ENCODE measurements around the gene C16orf89.

Gene C16orf89

DNA sequence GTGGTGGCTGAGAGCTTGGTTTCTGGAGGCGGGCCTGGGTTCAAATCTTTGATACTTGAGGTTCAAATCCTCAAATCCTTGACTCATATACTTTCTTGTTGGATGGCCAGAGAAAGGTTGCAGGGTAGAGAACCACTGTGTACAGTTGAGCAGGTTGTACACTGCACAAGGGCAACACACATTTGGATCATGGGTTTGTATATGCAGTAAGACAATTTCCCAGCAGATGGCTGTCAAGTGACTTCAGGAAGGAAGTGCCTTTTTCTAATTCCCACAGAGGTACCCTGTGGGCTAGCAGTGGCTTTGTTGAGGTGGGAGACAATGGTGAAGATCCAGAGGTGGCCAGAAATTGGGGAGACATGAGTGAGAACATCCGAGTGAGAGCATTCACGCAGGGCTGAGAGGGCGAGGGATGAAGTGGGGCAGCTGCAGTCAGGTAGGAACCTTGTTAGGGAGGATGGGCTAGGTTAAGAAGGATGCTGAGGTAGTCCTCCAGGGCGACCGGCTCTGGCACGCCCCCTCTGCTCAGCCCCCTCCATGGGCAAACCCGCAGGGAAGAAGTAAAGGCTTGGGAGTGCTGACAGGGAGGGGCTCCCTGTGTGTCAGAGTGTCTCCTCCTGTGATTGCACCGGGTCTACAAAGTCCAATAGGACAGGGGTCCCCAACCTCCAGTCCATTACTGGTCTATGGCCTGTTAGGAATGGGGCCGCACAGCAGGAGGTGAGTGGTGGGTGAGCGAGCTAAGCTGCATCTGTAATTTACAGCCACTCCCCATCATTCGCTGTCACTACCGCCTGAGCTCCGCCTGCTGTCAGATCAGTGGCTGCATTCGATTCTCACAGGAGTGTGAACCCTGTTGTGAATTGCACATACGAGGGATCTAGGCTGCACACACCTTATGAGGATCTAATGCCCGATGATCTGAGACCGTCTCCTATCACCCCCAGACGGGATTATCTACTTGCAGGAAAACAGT is 2.7 kb downstream of the C16orf89 start:
- TF ChIP-seq, protein P1, sequence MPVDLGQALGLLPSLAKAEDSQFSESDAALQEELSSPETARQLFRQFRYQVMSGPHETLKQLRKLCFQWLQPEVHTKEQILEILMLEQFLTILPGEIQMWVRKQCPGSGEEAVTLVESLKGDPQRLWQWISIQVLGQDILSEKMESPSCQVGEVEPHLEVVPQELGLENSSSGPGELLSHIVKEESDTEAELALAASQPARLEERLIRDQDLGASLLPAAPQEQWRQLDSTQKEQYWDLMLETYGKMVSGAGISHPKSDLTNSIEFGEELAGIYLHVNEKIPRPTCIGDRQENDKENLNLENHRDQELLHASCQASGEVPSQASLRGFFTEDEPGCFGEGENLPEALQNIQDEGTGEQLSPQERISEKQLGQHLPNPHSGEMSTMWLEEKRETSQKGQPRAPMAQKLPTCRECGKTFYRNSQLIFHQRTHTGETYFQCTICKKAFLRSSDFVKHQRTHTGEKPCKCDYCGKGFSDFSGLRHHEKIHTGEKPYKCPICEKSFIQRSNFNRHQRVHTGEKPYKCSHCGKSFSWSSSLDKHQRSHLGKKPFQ (tag by site-specific recombination; IDR thresholded peaks at IDR 0.05) = peak; percentile 73
- TF ChIP-seq ZIC2 (tag by site-specific recombination; IDR thresholded peaks at IDR 0.05) (0 out of 2 replicates have a peak, but pooled peaks have one; percentile 11), ZNF654 (tag by site-specific recombination; IDR thresholded peaks at IDR 0.05; ENCODE audit: low read depth) (peak; percentile 14; the same call in 1 of the 2 replicates), KLF1 (tag by site-specific recombination; IDR thresholded peaks at IDR 0.05) (no peak), ZNF580 (tag by site-specific recombination; IDR thresholded peaks at IDR 0.05) (0 out of 2 replicates have a peak, but pooled peaks have one; percentile 27)
- TF ChIP-seq, protein P2, sequence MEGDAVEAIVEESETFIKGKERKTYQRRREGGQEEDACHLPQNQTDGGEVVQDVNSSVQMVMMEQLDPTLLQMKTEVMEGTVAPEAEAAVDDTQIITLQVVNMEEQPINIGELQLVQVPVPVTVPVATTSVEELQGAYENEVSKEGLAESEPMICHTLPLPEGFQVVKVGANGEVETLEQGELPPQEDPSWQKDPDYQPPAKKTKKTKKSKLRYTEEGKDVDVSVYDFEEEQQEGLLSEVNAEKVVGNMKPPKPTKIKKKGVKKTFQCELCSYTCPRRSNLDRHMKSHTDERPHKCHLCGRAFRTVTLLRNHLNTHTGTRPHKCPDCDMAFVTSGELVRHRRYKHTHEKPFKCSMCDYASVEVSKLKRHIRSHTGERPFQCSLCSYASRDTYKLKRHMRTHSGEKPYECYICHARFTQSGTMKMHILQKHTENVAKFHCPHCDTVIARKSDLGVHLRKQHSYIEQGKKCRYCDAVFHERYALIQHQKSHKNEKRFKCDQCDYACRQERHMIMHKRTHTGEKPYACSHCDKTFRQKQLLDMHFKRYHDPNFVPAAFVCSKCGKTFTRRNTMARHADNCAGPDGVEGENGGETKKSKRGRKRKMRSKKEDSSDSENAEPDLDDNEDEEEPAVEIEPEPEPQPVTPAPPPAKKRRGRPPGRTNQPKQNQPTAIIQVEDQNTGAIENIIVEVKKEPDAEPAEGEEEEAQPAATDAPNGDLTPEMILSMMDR (tag by site-specific recombination; IDR thresholded peaks at IDR 0.05) = peak; percentile 31; the same call in 1 of the 2 replicates
- H3K4me3 ChIP-seq (ENCODE audit: low read depth, low read length) = no peak overlapping the region
- no peak overlapping the region for H3K27ac ChIP-seq (ENCODE audit: extremely low read depth, low read depth, low read length)
- ChIA-PET POLR2A (no interaction called here), CTCF (interaction anchor here (0.7 to 0.9 kb wide), 2 partner anchors 8 to 70 kb away, joined by 3 to 5 read pairs; partner anchors contain the start of gene ALG1)
- H3K4me1 ChIP-seq (ENCODE audit: control insufficient read depth, insufficient read depth, low read length) = peaks cover 14% of the 10 kb centered on the region
- no peaks in the 10 kb centered on the region for H3K9me3 ChIP-seq (ENCODE audit: control insufficient read depth, insufficient read depth, low read depth, low read length)
- H3K36me3 ChIP-seq (ENCODE audit: control insufficient read depth in 2 of 2, insufficient read depth in 1 of 2, low read length in 2 of 2) = no peaks in the 10 kb centered on the region

- POLR2A ChIA-PET = no interaction called here
- Histone ChIP-seq H3K9me3 (ENCODE audit: control insufficient read depth, insufficient read depth, low read depth, low read length) (no peaks in the 10 kb centered on the region), H3K4me3 (ENCODE audit: low read depth, low read length) (no peak overlapping the region)
Observed at GRCh38 chr16:5062051-5062450, 3.7 kb downstream of the C16orf89 start.

More at GRCh38 chr16:5062051-5062450, 3.7 kb downstream of the C16orf89 start:
- Histone ChIP-seq H3K36me3 (ENCODE audit: control insufficient read depth in 2 of 2, insufficient read depth in 1 of 2, low read length in 2 of 2) (no peaks in the 10 kb centered on the region), H3K4me1 (ENCODE audit: control insufficient read depth, insufficient read depth, low read length) (peaks cover 14% of the 10 kb centered on the region), H3K27ac (ENCODE audit: extremely low read depth, low read depth, low read length) (no peak overlapping the region)
- TF ChIP-seq, protein P1 (tag by site-specific recombination; IDR thresholded peaks at IDR 0.05) = no peak
- TF ChIP-seq YY2 (tag by site-specific recombination; IDR thresholded peaks at IDR 0.05) (no peak), EGR2 (tag by site-specific recombination; IDR thresholded peaks at IDR 0.05; ENCODE audit: low read depth) (no peak), ZNF558 (tag by site-specific recombination; IDR thresholded peaks at IDR 0.05) (no peak), SETDB1 (IDR thresholded peaks at IDR 0.05; ENCODE audit: insufficient read length, low read length) (no peak), SCRT2 (tag by site-specific recombination; IDR thresholded peaks at IDR 0.05) (no peak), ZNF561 (tag by site-specific recombination; IDR thresholded peaks at IDR 0.05; ENCODE audit: borderline replicate concordance) (no peak), RBAK (tag by site-specific recombination; IDR thresholded peaks at IDR 0.05) (no peak), ZNF664 (tag by site-specific recombination; IDR thresholded peaks at IDR 0.05) (no peak), ZNF146 (tag by site-specific recombination; IDR thresholded peaks at IDR 0.05) (no peak), ZNF449 (tag by site-specific recombination; IDR thresholded peaks at IDR 0.05) (no peak), ZBTB48 (tag by site-specific recombination; IDR thresholded peaks at IDR 0.05) (no peak), ZNF426 (tag by site-specific recombination; IDR thresholded peaks at IDR 0.05) (no peak)
- TF ChIP-seq, protein P3, sequence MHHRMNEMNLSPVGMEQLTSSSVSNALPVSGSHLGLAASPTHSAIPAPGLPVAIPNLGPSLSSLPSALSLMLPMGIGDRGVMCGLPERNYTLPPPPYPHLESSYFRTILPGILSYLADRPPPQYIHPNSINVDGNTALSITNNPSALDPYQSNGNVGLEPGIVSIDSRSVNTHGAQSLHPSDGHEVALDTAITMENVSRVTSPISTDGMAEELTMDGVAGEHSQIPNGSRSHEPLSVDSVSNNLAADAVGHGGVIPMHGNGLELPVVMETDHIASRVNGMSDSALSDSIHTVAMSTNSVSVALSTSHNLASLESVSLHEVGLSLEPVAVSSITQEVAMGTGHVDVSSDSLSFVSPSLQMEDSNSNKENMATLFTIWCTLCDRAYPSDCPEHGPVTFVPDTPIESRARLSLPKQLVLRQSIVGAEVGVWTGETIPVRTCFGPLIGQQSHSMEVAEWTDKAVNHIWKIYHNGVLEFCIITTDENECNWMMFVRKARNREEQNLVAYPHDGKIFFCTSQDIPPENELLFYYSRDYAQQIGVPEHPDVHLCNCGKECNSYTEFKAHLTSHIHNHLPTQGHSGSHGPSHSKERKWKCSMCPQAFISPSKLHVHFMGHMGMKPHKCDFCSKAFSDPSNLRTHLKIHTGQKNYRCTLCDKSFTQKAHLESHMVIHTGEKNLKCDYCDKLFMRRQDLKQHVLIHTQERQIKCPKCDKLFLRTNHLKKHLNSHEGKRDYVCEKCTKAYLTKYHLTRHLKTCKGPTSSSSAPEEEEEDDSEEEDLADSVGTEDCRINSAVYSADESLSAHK (tag by site-specific recombination; IDR thresholded peaks at IDR 0.05) = no peak
- CTCF ChIA-PET = interaction anchor here (0.7 to 0.9 kb wide), 2 partner anchors 9 to 71 kb away, joined by 3 to 5 read pairs; partner anchors contain the start of gene ALG1

Data from HEK293 (cell line).